T follicular helper cell (primary cell): Measurements from ENCODE around the gene FASN.

Experiments
- DNase-seq: peaks from one replicate; pipeline ENCODE4 v3.0.0-alpha.2; 2020; ENCODE audit warnings: low read depth

FASN gene

GRCh38 chr17:82076785-82077591 lies 21.0 kb downstream of the FASN start:
- no peak for DNase-seq

DNA sequence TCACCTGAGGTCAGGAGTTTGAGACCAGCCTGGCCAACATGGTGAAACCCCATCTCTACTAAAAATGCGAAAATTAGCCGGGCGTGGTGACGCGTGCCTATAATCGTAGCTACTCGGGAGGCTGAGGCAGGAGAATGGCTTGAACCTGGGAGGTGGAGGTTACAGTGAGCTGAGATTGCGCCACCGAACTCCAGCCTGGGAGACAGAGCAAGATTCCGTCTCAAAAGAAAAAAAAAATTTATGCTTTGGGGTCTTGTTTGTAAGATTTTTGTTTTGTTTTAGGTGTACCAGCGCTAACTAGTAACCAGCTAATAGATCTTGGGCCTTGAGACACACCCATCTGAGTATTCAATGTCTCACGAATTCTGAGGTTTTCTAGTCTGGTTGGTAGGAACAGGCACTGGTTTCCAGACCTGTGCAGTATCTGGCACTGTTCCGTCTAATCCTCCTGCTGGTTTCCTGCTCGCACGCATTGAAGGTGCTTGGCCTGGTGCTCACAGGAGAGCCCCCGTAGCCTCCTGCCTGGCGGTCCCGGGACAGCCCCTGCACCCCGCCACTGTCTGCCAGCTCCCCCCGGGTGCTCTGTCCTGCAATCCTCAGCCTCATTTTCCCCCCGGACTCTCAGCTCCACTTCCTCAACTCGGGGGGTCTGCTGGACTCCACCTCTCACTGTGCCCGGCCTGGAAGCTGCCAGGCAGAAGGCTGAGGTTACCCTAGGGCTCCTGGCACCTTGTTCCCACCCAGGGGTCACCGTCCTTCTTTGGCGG lies 21.8 kb downstream of the FASN start:
- DNase-seq: no peak

GRCh38 chr17:82073446-82073845 lies 24.6 kb downstream of the FASN start:
- DNase-seq: no peak

- no peak for DNase-seq
Observed at GRCh38 chr17:82072827-82073226, 25.2 kb downstream of the FASN start.

DNA sequence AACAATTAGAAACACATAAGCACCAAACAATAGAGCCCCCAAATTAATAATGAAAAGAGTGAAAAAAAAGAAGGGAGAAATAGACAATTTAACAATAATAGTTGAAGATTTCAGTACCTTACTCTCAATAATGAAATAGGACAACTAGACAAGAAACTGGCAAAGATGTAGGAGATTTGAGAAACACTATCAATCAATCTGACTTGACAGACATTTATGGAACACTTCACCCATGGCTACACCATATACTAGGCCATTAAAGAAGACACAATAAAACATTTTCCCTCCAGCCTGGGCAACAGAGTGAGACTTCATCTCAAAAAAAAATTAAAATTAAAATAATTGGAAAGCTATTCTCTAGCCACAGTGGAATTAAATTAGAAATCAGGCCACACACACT lies 27.4 kb downstream of the FASN start:
- no peak for DNase-seq

DNA sequence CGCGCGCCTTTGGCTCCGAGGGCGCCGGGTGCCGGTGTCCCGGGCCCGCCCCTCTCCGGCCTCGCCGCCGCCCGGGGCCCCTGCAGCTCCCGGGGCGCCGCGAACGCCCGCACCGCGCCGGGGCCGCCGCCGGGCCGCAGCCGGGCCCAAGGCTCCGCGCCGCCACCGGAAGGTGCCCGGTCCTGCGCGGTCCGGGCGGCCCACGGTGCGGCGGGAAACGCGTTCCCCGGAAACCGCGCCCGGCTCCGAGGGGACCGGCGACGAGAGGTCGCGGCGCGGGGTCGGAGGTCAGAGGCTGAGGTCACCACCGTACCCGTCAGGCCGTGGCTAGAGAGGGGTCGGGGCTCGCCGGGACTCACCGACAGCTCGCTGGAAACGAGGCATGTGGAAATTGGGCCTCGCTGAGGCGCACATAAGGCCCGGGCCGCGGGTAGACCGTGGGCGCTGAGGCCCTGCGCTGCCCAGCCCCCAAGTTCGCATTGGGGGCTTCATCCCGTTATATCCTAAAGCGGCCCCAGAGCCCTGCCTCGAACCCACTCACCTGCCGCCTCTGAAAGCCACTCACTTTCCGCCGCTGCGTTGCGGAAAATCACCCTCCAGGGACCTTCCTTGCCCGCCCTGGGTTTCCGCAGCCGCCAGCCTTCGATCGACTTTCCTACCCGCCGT lies 32.3 kb downstream of the FASN start, which contains the start of gene DUS1L:
Gene DUS1L (minus strand): TSS at position 167 of the 666 bp plus-strand sequence. CDS start 745 bp downstream, outside the sequence.
- peak; percentile 58 for DNase-seq

DNA sequence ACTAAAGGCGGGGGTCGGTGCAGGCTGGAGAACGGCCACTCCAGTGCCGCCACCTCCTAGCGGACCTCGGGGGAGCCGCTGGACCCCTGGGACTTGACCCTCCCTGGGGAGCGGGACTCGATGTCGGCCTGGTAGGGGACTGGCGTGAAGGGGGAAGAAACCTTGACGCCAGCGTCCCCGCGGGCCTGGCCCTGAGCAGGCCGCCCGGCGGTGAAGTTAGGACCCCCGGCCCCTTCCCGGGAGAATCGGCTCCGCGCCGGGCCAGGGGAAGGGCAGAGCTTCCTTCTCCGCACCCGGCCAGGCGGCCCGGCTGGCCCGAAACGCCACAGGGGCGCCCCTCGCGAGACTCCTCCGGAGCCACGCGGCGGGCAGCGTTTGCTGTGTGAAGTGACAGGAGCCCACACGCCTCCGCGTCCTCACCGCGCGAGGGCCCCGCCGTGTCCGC lies 32.8 kb downstream of the FASN start:
- no peak for DNase-seq

DNA sequence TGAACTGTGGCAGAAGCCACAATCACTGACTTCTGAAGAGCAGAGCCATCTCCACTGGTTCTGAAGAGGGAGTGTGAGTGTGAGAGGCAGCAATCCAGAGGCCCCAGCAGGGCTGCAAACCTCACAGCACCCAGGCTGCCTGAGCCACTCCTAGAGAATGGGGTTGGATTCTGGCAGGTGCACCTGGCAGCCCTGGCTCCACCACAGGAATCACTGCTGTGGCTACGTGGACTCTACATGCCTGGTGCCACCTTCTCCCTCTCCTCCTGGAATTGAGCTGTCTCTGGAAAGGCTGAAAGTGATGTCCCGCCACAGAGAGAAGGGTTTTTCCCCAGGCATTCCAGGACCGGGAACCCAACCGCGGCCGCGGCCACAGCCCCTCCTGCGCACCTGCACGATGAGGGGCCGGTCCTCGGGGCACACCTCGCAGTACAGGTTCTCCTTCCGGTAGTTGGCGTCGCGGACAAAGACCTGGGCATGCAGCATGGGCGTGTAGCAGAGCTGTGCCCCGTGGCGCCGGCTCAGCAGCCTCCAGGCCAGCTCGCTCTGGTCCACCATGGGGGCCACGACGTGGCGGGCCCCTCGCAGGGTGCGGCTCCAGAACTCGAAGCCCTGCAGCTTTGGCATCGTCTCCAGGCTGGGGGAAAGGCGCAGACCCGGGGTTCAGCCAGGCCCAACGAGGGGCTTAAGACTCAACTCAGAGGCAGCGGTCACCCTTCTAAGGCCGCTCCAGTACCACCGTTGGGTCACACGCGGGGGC lies 33.4 kb downstream of the FASN start:
- no peak for DNase-seq

DNA sequence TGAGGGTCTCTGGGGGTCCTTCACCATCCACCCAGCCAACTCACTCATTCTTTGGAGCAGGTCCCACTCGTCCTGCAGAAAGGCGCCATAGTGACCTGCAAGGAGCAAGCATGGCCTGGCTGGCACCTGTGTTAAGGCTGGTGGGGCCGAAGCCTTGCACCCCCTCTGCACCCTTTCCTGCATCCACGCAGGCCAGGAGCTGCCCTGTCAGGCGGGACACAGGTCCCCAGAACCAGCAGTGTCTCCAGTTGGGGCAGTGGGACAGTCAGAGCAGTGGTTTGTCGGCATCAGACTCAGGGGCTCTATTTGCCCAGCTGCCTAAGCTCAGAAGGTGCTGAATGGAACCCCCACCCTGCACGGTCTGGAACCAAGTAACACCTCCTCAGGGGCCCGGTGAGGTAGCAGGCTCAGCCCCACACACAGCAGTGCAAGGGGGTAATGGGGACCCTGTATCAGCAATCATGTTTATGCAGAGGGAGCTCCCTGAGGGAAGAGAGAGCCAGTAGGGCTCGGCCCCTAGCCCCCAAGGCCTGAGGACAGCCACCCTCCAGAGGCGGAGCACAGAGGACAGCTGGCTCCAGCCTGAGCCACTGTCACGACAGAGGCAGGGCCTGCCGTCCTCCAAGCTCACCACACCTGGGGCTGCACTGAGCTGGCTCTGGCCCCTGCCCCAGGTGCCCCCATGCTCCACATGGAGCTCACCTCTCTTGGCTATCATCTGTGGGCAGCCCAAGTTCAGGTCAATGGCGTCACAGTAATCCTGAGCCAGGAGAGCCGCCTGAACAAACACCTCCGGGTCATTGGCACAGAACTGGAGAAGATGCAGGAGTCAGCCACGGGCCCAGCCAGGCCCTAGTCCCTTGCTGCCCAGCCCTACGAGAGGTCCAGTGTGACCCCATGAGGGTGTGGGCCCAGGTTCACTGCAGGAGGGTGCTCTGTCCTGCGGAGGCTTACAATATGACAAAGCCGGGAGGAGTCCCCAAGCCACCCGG lies 34.3 kb downstream of the FASN start:
- no peak for DNase-seq

- no peak for DNase-seq
Observed at GRCh38 chr17:82062984-82063368, 35.1 kb downstream of the FASN start.

- no peak for DNase-seq
Observed at GRCh38 chr17:82062076-82062983, 35.7 kb downstream of the FASN start.

DNA sequence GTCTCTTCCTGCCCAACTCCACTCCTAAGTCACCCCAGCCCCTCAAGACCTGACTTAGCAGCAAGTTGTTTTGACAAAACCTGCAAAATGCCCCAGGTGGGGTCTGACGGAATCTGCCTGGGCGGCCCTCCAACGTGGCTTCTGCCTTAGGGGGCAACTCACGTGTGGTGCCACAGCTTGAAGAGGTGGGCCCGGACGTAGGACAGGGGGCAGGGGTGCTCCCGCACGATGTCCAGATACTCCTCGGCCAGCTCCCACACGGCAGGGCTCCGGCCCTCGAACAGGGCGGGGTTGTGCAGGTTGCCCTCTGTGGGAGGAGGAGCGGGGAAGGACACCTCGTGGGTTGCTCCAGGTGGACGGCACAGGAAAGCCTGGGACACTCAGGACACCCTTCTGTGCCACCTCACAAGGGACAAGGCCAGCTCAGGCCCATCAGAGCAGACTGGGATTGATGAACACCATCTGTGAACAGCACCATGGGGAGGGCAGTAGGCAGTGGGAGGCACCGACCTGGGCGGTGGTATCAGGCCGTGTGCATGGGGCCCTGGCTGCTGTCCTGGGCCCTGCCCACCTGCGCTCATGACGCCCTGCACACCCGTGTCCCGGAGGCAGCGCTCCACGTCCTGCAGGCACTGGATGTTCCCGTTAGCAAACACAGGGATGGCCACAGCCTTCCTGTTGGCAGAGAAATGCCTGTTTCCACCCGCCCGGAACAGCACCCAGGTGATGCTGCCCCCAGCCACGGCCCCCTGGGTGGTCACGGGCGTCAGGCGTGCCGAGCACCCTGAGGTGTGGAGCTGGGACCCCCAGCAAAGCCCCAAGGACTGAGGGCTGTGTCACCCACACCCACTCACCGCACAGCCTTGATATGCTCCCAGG lies 36.8 kb downstream of the FASN start:
- DNase-seq: no peak

DNA sequence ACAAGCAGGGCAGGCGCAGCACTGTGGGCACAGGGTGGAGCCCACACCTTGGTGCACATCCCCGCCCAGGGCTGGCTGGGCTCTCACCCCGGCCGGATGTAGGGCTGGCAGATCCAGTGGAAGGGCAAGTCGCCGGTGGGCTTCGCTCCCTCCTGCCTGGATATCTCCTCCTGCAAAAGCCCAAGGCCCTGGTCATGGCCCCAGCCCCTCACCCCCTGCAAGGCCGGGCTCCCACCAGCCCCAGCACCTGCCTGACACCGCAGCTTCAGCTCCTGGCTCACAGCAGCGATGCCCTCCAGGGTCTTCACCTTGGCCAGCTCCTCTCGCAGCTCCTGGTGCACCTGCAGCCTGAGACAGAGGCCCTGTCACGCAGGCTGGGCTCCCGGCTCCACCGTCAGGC lies 37.4 kb downstream of the FASN start:
- no peak for DNase-seq

GRCh38 chr17:82060001-82060380 lies 38.0 kb downstream of the FASN start:
- DNase-seq: no peak

DNA sequence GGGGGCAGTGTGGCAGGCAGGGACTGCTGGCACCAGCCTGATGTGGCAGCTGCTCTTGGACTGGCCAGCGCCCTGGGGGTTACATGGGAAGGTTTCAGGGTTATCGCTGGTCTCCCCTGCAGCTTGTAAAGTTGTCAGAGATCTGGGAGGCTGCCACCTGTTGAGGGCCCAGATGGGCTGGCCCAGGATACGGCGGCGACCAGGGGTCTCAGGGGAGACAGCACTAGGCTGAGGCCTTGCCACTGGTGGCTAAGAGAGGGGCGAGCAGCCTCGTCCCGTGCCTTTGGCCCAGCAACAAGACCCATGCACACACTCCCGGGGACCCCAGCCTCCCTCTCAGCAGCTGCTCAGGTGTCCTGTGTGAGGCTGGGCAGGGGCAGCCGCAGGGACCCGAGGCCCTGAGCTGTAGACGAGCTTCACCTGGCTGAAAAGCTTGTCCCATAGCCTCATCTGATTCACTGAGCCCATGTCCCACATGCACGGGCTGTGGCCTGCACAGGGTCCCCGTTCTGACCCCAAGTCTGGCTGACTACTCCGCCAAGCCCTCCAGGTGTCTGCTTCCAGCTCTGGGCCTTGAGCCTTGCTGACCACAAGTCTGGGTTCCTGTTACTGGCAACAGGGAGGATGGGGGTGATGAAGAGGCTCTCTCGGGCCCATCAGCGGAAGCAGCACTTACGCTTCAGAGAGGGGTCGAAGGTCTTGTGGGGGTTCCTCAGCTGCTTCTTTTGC lies 38.6 kb downstream of the FASN start:
- no peak for DNase-seq

DNA sequence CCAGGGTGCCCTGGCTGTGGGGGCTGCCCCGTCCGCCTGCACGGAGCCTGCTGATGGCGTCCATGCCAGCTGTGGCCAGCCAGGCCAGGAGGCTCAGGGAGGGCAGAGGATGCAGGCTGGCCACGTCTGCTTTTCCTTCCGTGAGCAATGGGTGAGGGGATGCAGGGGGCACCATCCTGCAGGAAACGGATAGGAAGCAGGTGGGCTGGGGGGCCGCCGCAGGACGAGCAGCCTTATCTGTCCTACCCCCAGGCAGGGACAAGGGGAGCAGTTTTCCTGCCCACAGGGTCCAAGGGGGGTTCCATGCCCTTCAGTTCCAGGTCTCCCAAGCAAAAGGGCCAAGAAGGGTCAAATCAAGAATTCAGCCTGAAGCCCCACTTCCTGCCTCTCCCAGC lies 39.2 kb downstream of the FASN start:
- DNase-seq: no peak

- DNase-seq: no peak
Observed at GRCh38 chr17:82058230-82058854, 39.7 kb downstream of the FASN start.
